ENCODE results near the gene ZNF853.
"Not testable (repeated sequence)": the region's sequence is repeated elsewhere in the genome, so short reads cannot be mapped to it uniquely, and the experiment has no call there.

ZNF853 gene

GRCh38 chr7:6655636-6656385 lies 40.4 kb downstream of the ZNF853 start:
- Histone ChIP-seq H3K4me3 (replicated peaks; ENCODE audit: insufficient read depth, low read length) (no peak overlapping the region), H3K27me3 (ENCODE audit: insufficient read depth, poor library complexity, severe bottlenecking) (no peaks in the 10 kb centered on the region), H3K27ac (replicated peaks) (no peak overlapping the region)
- no peak for DNase-seq (ENCODE audit: low read depth in 1 of 2, low spot score in 1 of 2)
- TF ChIP-seq SPI1 (IDR thresholded peaks at IDR 0.05; ENCODE audit: borderline replicate concordance, low read depth) = no peak
- TF ChIP-seq REST (IDR thresholded peaks at IDR 0.05; ENCODE audit: insufficient replicate concordance, low read depth) = no peak
- TF ChIP-seq POLR2AphosphoS5 (IDR thresholded peaks at IDR 0.05; ENCODE audit: low read depth) = no peak
- no peak for TF ChIP-seq GABPA (IDR thresholded peaks at IDR 0.05; ENCODE audit: low read depth)
- no peak for TF ChIP-seq CTCF (IDR thresholded peaks at IDR 0.05; ENCODE audit: insufficient read depth, low read length)

GRCh38 chr7:6656413-6656812 lies 41.0 kb downstream of the ZNF853 start:
- no peaks in the 10 kb centered on the region for H3K27me3 ChIP-seq (ENCODE audit: insufficient read depth, poor library complexity, severe bottlenecking)
- no peak for DNase-seq (ENCODE audit: low read depth in 1 of 2, low spot score in 1 of 2)
- H3K4me3 ChIP-seq (replicated peaks; ENCODE audit: insufficient read depth, low read length) = no peak overlapping the region
- TF ChIP-seq CTCF (IDR thresholded peaks at IDR 0.05; ENCODE audit: insufficient read depth, low read length) (no peak), GABPA (IDR thresholded peaks at IDR 0.05; ENCODE audit: low read depth) (no peak), SPI1 (IDR thresholded peaks at IDR 0.05; ENCODE audit: borderline replicate concordance, low read depth) (no peak), POLR2AphosphoS5 (IDR thresholded peaks at IDR 0.05; ENCODE audit: low read depth) (no peak), REST (IDR thresholded peaks at IDR 0.05; ENCODE audit: insufficient replicate concordance, low read depth) (no peak)
- H3K27ac ChIP-seq (replicated peaks) = no peak overlapping the region

- H3K27me3 ChIP-seq (ENCODE audit: insufficient read depth, poor library complexity, severe bottlenecking) = no peaks in the 10 kb centered on the region
- TF ChIP-seq POLR2AphosphoS5 (IDR thresholded peaks at IDR 0.05; ENCODE audit: low read depth) (no peak), REST (IDR thresholded peaks at IDR 0.05; ENCODE audit: insufficient replicate concordance, low read depth) (no peak), GABPA (IDR thresholded peaks at IDR 0.05; ENCODE audit: low read depth) (no peak), CTCF (IDR thresholded peaks at IDR 0.05; ENCODE audit: insufficient read depth, low read length) (no peak), SPI1 (IDR thresholded peaks at IDR 0.05; ENCODE audit: borderline replicate concordance, low read depth) (no peak)
- no peak overlapping the region for H3K4me3 ChIP-seq (replicated peaks; ENCODE audit: insufficient read depth, low read length)
These were observed 43.4 kb downstream of the ZNF853 start for GRCh38 chr7:6658618-6659345.

GRCh38 chr7:6670851-6671250 lies 55.4 kb downstream of the ZNF853 start:
- H3K27me3 ChIP-seq (ENCODE audit: insufficient read depth, poor library complexity, severe bottlenecking); DNase-seq (ENCODE audit: low read depth in 1 of 2, low spot score in 1 of 2); H3K4me3 ChIP-seq (replicated peaks; ENCODE audit: insufficient read depth, low read length); H3K27ac ChIP-seq (replicated peaks): not testable (repeated sequence)

More at GRCh38 chr7:6658618-6659345, 43.4 kb downstream of the ZNF853 start:
- no peak for DNase-seq (ENCODE audit: low read depth in 1 of 2, low spot score in 1 of 2)
- H3K27ac ChIP-seq (replicated peaks) = no peak overlapping the region
